HCT116 (cell line): ENCODE data around the gene GRHL3. TPM values are rescaled to one million over a fixed set of nuclear protein-coding genes. Genes with fewer than 3 reads are reported as not detected.

Experiments
- ATAC-seq: fragments of 200-7000 bp; cut with Tn5 transposase; 2 replicates; pipeline ENCODE4 v1.9.1; 2020; ENCODE audit warnings: mild to moderate bottlenecking, moderate library complexity
- BruUV-seq: library from RNA; stranded (reverse); fragments of 400-500 nt; replicated peaks from 2 replicates; lab custom pipeline; 2021; lab: Mats Ljungman, UMichigan
- CTCF ChIA-PET: fragments of 300-600 bp; sonication (Branson Sonifier 250); formaldehyde crosslinking; loops from one replicate; lab custom pipeline; 2021; ENCODE audit warnings: antibody characterized with exemption; lab: Charles Lee
- POLR2A ChIA-PET: fragments of 300-600, 350-600 bp; sonication (Branson Sonifier 250); formaldehyde crosslinking; loops from one replicate; lab custom pipeline; 2021; ENCODE audit warnings: antibody characterized with exemption; lab: Charles Lee
- RAD21 ChIA-PET, 2 experiments: fragments of 300-600 bp; sonication (Branson Sonifier 250); formaldehyde crosslinking; loops; one replicate each; lab custom pipeline; 2023; ENCODE audit warnings: low total read pairs in 2 of 2; ENCODE audit not compliant: uncharacterized antibody in 2 of 2, unreplicated experiment in 2 of 2, low non-redundant PET in 1 of 2; lab: Charles Lee
- DNase-seq: peaks from one replicate; pipeline ENCODE4 v3.0.0-alpha.2; 2010; ENCODE audit warnings: low read depth, low spot score
- H2AFZ ChIP-seq: fragments of 200-600 bp; shearing (Covaris generic), sonication (generic); 2 replicates; pipeline ENCODE4 v1.6.1; 2017; ENCODE audit warnings: low read depth, mixed run types, mixed read lengths, antibody characterized with exemption, low read length; ENCODE audit not compliant: poor library complexity, severe bottlenecking
- H3K27ac ChIP-seq: 2 replicates; pipeline ENCODE4 v1.5.1; 2012; ENCODE audit warnings: low read depth, low read length
- H3K27me3 ChIP-seq: fragments of 200-600 bp; sonication (generic); 2 replicates; pipeline ENCODE4 v1.6.1; 2016; ENCODE audit warnings: mixed run types, low read length, mixed read lengths; ENCODE audit not compliant: insufficient read depth
- H3K36me3 ChIP-seq, 2 experiments: fragments of 200-500 bp in 1 of 2; fragments of 200-600 bp in 1 of 2; sonication (Bioruptor generic) in 1 of 2; sonication (generic) in 1 of 2; 2 replicates each; pipeline versions ENCODE4 v1.5.1 to v1.6.1; 2014 to 2016; ENCODE audit warnings: low read length in 2 of 2, inconsistent platforms in 1 of 2, mixed read lengths in 1 of 2, mixed run types in 1 of 2; ENCODE audit not compliant: insufficient read depth in 2 of 2, control insufficient read depth in 1 of 2
- H3K4me1 ChIP-seq, 2 experiments: fragments of 200-600 bp in 1 of 2; sonication (generic) in 1 of 2; 2 replicates each; pipeline versions ENCODE4 v1.5.1 to v1.6.1; 2012 to 2017; ENCODE audit warnings: low read length in 2 of 2, inconsistent platforms in 1 of 2, mild to moderate bottlenecking in 1 of 2, mixed read lengths in 1 of 2, mixed run types in 1 of 2, moderate library complexity in 1 of 2; ENCODE audit not compliant: insufficient read depth in 2 of 2, control insufficient read depth in 1 of 2
- H3K4me2 ChIP-seq: fragments of 200-600 bp; sonication (generic); 2 replicates; pipeline ENCODE4 v1.6.1; 2017; ENCODE audit warnings: mixed run types, low read length, mixed read lengths
- H3K4me3 ChIP-seq, 2 experiments: fragments of 200-600 bp in 1 of 2; sonication (generic) in 1 of 2; replicated peaks in 1 of 2; 2 replicates each; pipeline ENCODE4 v1.5.1; 2011 to 2016; ENCODE audit warnings: low read length in 2 of 2, control low read depth in 1 of 2, low read depth in 1 of 2, mild to moderate bottlenecking in 1 of 2, mixed read lengths in 1 of 2, mixed run types in 1 of 2
- H3K79me2 ChIP-seq: fragments of 200-600 bp; sonication (generic); 2 replicates; pipeline ENCODE4 v1.6.1; 2017; ENCODE audit warnings: mild to moderate bottlenecking, mixed run types, low read length, moderate library complexity, mixed read lengths; ENCODE audit not compliant: insufficient read depth
- H3K9ac ChIP-seq: fragments of 200-600 bp; sonication (generic); 2 replicates; pipeline ENCODE4 v1.6.1; 2016; ENCODE audit warnings: low read length, mixed read lengths
- H3K9me2 ChIP-seq: fragments of 200-600 bp; sonication (generic), shearing (Covaris generic); 2 replicates; pipeline ENCODE4 v1.6.1; 2017; ENCODE audit warnings: mixed run types, mild to moderate bottlenecking, moderate library complexity; ENCODE audit not compliant: insufficient read depth
- H3K9me3 ChIP-seq, 2 experiments: fragments of 200-500 bp in 1 of 2; fragments of 200-600 bp in 1 of 2; sonication (Bioruptor generic) in 1 of 2; sonication (generic) in 1 of 2; 2 replicates each; pipeline ENCODE4 v1.6.1; 2014 to 2017; ENCODE audit warnings: low read length in 2 of 2, mixed read lengths in 2 of 2, inconsistent platforms in 1 of 2, low read depth in 1 of 2, mild to moderate bottlenecking in 1 of 2, mixed run types in 1 of 2, moderate library complexity in 1 of 2; ENCODE audit not compliant: control insufficient read depth in 1 of 2, insufficient read depth in 1 of 2
- H4K20me1 ChIP-seq: fragments of 200-600 bp; sonication (generic), shearing (Covaris generic); 2 replicates; pipeline ENCODE4 v1.6.1; 2017; ENCODE audit warnings: mixed run types, mild to moderate bottlenecking, moderate library complexity; ENCODE audit not compliant: insufficient read depth
- CEBPB ChIP-seq: IDR thresholded peaks from 2 replicates; pipeline ENCODE4 v1.6.1; 2012; ENCODE audit warnings: low read depth
- CTCF ChIP-seq, 3 experiments: fragments of 200-600 bp in 1 of 3; sonication (generic) in 1 of 3; IDR thresholded peaks in 2 of 3; conservative IDR thresholded peaks in 1 of 3; 2 replicates each; pipeline ENCODE4 v1.5.1; 2012 to 2017; ENCODE audit warnings: low read depth in 2 of 3, low read length in 2 of 3, antibody characterized with exemption in 1 of 3, borderline replicate concordance in 1 of 3, control low read depth in 1 of 3, mild to moderate bottlenecking in 1 of 3, mixed read lengths in 1 of 3, mixed run types in 1 of 3, moderate library complexity in 1 of 3; ENCODE audit not compliant: insufficient read depth in 1 of 3
- EGR1 ChIP-seq: IDR thresholded peaks from 2 replicates; pipeline ENCODE4 v1.6.1; 2012; ENCODE audit warnings: low read depth
- ELF1 ChIP-seq: IDR thresholded peaks from 2 replicates; pipeline ENCODE4 v1.6.1; 2012; ENCODE audit warnings: low read depth, borderline replicate concordance
- EZH2 ChIP-seq: fragments of 200-600 bp; sonication (generic); IDR thresholded peaks from 2 replicates; pipeline ENCODE4 v1.6.1; 2017; ENCODE audit warnings: antibody characterized with exemption, mixed run types
- EZH2phosphoT487 ChIP-seq: fragments of 200-600 bp; IDR thresholded peaks from 2 replicates; pipeline ENCODE4 v1.6.1; 2018; ENCODE audit warnings: antibody characterized with exemption, borderline replicate concordance
- JUND ChIP-seq: IDR thresholded peaks from 2 replicates; pipeline ENCODE4 v1.6.1; 2012
- MAX ChIP-seq: IDR thresholded peaks from 2 replicates; pipeline ENCODE4 v1.6.1; 2012
- POLR2A ChIP-seq: IDR thresholded peaks from 2 replicates; pipeline ENCODE4 v1.7.0; 2011; ENCODE audit warnings: borderline replicate concordance; ENCODE audit not compliant: insufficient read depth, insufficient read length; ENCODE audit errors: extremely low read depth
- POLR2AphosphoS5 ChIP-seq: IDR thresholded peaks from 2 replicates; pipeline ENCODE4 v1.6.1; 2011; ENCODE audit warnings: mild to moderate bottlenecking, low read depth, low read length, moderate library complexity
- REST ChIP-seq: IDR thresholded peaks from 2 replicates; pipeline ENCODE4 v1.6.1; 2012; ENCODE audit warnings: low read depth
- SP1 ChIP-seq: IDR thresholded peaks from 2 replicates; pipeline ENCODE4 v1.6.1; 2012; ENCODE audit warnings: low read depth
- YY1 ChIP-seq: IDR thresholded peaks from 2 replicates; pipeline ENCODE4 v1.6.1; 2011; ENCODE audit warnings: low read length, low read depth, moderate library complexity, mild to moderate bottlenecking; ENCODE audit not compliant: insufficient replicate concordance; ENCODE audit errors: extremely low read depth
- ZFX ChIP-seq: fragments of 450-650 bp; IDR thresholded peaks from 2 replicates; pipeline ENCODE4 v1.6.1; 2017
- ZNF274 ChIP-seq: fragments of 200-500 bp; sonication (Bioruptor generic); IDR thresholded peaks from 2 replicates; pipeline ENCODE4 v1.6.1; 2014; ENCODE audit warnings: mild to moderate bottlenecking, low read depth, low read length, inconsistent platforms
- intact Hi-C: fragments of 100-400 bp; cut with micrococcal nuclease; formaldehyde crosslinking; loops from 2 replicates; pipeline ENCODE4 v1.10.0; 2022
- total RNA-seq: library from RNA; stranded (reverse); gene quantifications from one replicate; pipeline ENCODE4 v1.2.1, GENCODE V29; 2021; ENCODE audit not compliant: unreplicated experiment

GRHL3 gene
- total RNA-seq, 1 experiment from 2014 or later: 1.0 TPM

- ChIA-PET RAD21 (interaction anchor here in 1 of 2 experiments (0.7 to 1.2 kb wide), 2 partner anchors 189 to 238 kb away, joined by 3 read pairs; no protein-coding TSS in a partner anchor), POLR2A (no interaction called here), CTCF (interaction anchor here (0.9 to 3.5 kb wide), 4 partner anchors 15 to 238 kb away, joined by 3 to 18 read pairs (median 4); no protein-coding TSS in a partner anchor)
- no TSS peak for BruUV-seq
- intact Hi-C loops: no loop called here
- H3K27ac ChIP-seq: no peak overlapping the region
- no peak overlapping the region for H2AFZ ChIP-seq
- TF ChIP-seq POLR2AphosphoS5 (no peak), ELF1 (no peak), ZFX (no peak), CTCF (IDR thresholded peaks at IDR 0.05 in 2 of 3, conservative IDR thresholded peaks at IDR 0.05 in 1 of 3; ENCODE audit: borderline replicate concordance in 1 of 3, insufficient read depth in 1 of 3, low read depth in 2 of 3, low read length in 2 of 3) (no peak), ZNF274 (no peak), REST (no peak), EZH2phosphoT487 (no peak), EZH2 (no peak), YY1 (no peak), CEBPB (no peak), MAX (no peak), POLR2A (no peak), JUND (no peak), SP1 (no peak), EGR1 (no peak)
- peaks cover 6 to 31% of the 10 kb centered on the region in 2 experiments; a peak in 3 of 4 replicates for H3K4me1 ChIP-seq
- H3K27me3 ChIP-seq: no peaks in the 10 kb centered on the region
- no peak for ATAC-seq
- H3K4me3 ChIP-seq: no peak overlapping the region
- H3K36me3 ChIP-seq: no peaks in the 10 kb centered on the region
- no peaks in the 10 kb centered on the region for H3K79me2 ChIP-seq
- DNase-seq: no peak
- no peaks in the 10 kb centered on the region for H3K9me2 ChIP-seq
- no peaks in the 10 kb centered on the region for H3K9me3 ChIP-seq
- H4K20me1 ChIP-seq: no peaks in the 10 kb centered on the region
- H3K9ac ChIP-seq: no peak overlapping the region
- H3K4me2 ChIP-seq: no peak overlapping the region
Measured at GRCh38 chr1:24388331-24388885, 69.3 kb downstream of the GRHL3 start.
